Neural progenitor cell (in vitro differentiated cells): Measurements from ENCODE around the gene KIF22.
"Not testable (repeated sequence)": the region's sequence is repeated elsewhere in the genome, so short reads cannot be mapped to it uniquely, and the experiment has no call there.

Source experiments
- CTCF ChIP-seq: fragments of 200-600 bp; sonication (generic); IDR thresholded peaks from 2 replicates; pipeline ENCODE4 v1.5.1; 2017; ENCODE audit warnings: antibody characterized with exemption, mild to moderate bottlenecking
- EZH2phosphoT487 ChIP-seq: fragments of 200-600 bp; sonication (generic); IDR thresholded peaks from 2 replicates; pipeline ENCODE4 v1.6.1; 2017; ENCODE audit warnings: antibody characterized with exemption

DNA sequence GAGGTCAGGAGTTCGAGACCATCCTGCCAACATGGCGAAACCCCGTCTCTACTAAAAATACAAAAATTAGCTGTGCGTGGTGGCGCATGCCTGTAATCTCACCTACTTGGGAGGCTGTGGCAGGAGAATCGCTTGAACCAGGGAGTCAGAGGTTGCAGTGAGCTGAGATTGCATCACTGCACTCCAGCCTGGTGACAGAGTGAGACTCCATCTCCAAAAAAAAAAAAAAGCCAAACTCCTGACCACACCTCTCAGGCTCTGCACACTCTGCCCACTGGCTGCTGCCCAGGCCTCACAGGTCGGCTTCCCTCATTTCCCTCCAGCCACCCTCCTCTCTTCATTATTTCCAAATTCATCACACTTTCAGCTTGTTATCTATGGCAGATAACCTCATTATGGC lies 18.2 kb upstream of the KIF22 start:
- not testable (repeated sequence) for TF ChIP-seq CTCF, EZH2phosphoT487
